SK-N-SH (cell line): Measurements from ENCODE around the gene CD33. TPM values are rescaled to one million over a fixed set of nuclear protein-coding genes. Genes with fewer than 3 reads are reported as not detected.

ENCODE experiments used
- CTCF ChIA-PET: fragments of 300-600, 350-600 bp; formaldehyde crosslinking; extraction: SDS; loops from one replicate; lab custom pipeline; 2021; lab: Yijun Ruan, JAX
- POLR2A ChIA-PET: fragments of 350-600 bp; sonication (Branson Sonifier 250); formaldehyde crosslinking; extraction: SDS; loops from one replicate; lab custom pipeline; 2020; ENCODE audit warnings: antibody characterized with exemption, inconsistent platforms; lab: Yijun Ruan, JAX
- DNase-seq: peaks from one replicate; pipeline ENCODE4 v3.0.0; 2012
- H2AFZ ChIP-seq: fragments of 200-600 bp; sonication (generic); 2 replicates; pipeline ENCODE4 v1.8.1; 2016; ENCODE audit warnings: antibody characterized with exemption, mild to moderate bottlenecking, low read depth
- H3F3A ChIP-seq: fragments of 200-600 bp; sonication (generic); replicated peaks from 2 replicates; pipeline ENCODE3; 2016; ENCODE audit warnings: antibody characterized with exemption, mild to moderate bottlenecking; ENCODE audit not compliant: insufficient read depth
- H3K27ac ChIP-seq, 2 experiments: fragments of 200-500 bp in 1 of 2; fragments of 200-600 bp in 1 of 2; sonication (Bioruptor generic) in 1 of 2; sonication (generic), shearing (Covaris generic) in 1 of 2; 2 replicates each; pipeline versions ENCODE4 v1.5.1 to v1.6.1; 2014 to 2016; ENCODE audit warnings: low read depth in 2 of 2, inconsistent platforms in 1 of 2, low read length in 1 of 2, mild to moderate bottlenecking in 1 of 2, mixed read lengths in 1 of 2
- H3K27me3 ChIP-seq: fragments of 200-600 bp; sonication (generic), shearing (Covaris generic); 2 replicates; pipeline ENCODE4 v1.6.1; 2016; ENCODE audit warnings: mixed run types; ENCODE audit not compliant: insufficient read depth
- H3K36me3 ChIP-seq, 2 experiments: fragments of 200-500 bp in 1 of 2; fragments of 200-600 bp in 1 of 2; sonication (Bioruptor generic) in 1 of 2; sonication (generic) in 1 of 2; replicated peaks in 1 of 2; 2 replicates each; pipeline versions ENCODE3 to v1.5.1; 2014 to 2016; ENCODE audit warnings: low read length in 1 of 2, mild to moderate bottlenecking in 1 of 2; ENCODE audit not compliant: insufficient read depth in 2 of 2, control insufficient read depth in 1 of 2
- H3K4me1 ChIP-seq, 2 experiments: fragments of 200-500 bp in 1 of 2; fragments of 200-600 bp in 1 of 2; sonication (Bioruptor generic) in 1 of 2; sonication (generic), shearing (Covaris generic) in 1 of 2; 2 replicates each; pipeline versions ENCODE4 v1.5.1 to v1.6.1; 2014 to 2016; ENCODE audit warnings: low read depth in 1 of 2, low read length in 1 of 2, mixed run types in 1 of 2; ENCODE audit not compliant: insufficient read depth in 2 of 2, control insufficient read depth in 1 of 2
- H3K4me2 ChIP-seq: fragments of 200-600 bp; sonication (generic), shearing (Covaris generic); 2 replicates; pipeline ENCODE4 v1.6.1; 2017; ENCODE audit warnings: mixed run types
- H3K4me3 ChIP-seq, 2 experiments: fragments of 200-500 bp in 1 of 2; fragments of 200-600 bp in 1 of 2; sonication (Bioruptor generic) in 1 of 2; sonication (generic), shearing (Covaris generic) in 1 of 2; 2 replicates each; pipeline versions ENCODE4 v1.5.1 to v1.8.1; 2014 to 2016; ENCODE audit warnings: low read depth in 2 of 2, inconsistent platforms in 1 of 2, low read length in 1 of 2, mild to moderate bottlenecking in 1 of 2, mixed read lengths in 1 of 2, moderate library complexity in 1 of 2
- H3K79me2 ChIP-seq: fragments of 200-600 bp; sonication (generic); 2 replicates; pipeline ENCODE4 v1.8.1; 2017; ENCODE audit warnings: mild to moderate bottlenecking; ENCODE audit not compliant: insufficient read depth
- H3K9ac ChIP-seq: fragments of 200-600 bp; sonication (generic); 2 replicates; pipeline ENCODE4 v1.6.1; 2017; ENCODE audit warnings: mixed run types
- H3K9me2 ChIP-seq: fragments of 200-600 bp; sonication (generic); 2 replicates; pipeline ENCODE4 v1.6.1; 2017; ENCODE audit warnings: mixed run types
- H3K9me3 ChIP-seq: fragments of 200-600 bp; sonication (generic); 2 replicates; pipeline ENCODE4 v1.6.1; 2017; ENCODE audit warnings: mixed run types, mild to moderate bottlenecking, moderate library complexity
- H4K20me1 ChIP-seq: fragments of 200-600 bp; sonication (generic); 2 replicates; pipeline ENCODE4 v1.6.1; 2017; ENCODE audit warnings: mild to moderate bottlenecking, mixed run types; ENCODE audit not compliant: insufficient read depth
- ELF1 ChIP-seq: IDR thresholded peaks from 2 replicates; pipeline ENCODE4 v1.4.0; 2012
- FOSL2 ChIP-seq: IDR thresholded peaks from 2 replicates; pipeline ENCODE4 v1.4.0; 2012; ENCODE audit warnings: low read depth, mild to moderate bottlenecking, moderate library complexity, borderline replicate concordance
- GABPA ChIP-seq: IDR thresholded peaks from 2 replicates; pipeline ENCODE4 v1.4.0; 2012; ENCODE audit warnings: low read depth, mild to moderate bottlenecking
- GATA2 ChIP-seq: sonication (generic); formaldehyde crosslinking; IDR thresholded peaks from 2 replicates; pipeline ENCODE4 v1.5.0; 2020; ENCODE audit warnings: mild to moderate bottlenecking, missing genetic modification reagents
- IRF3 ChIP-seq: fragments of 150-350 bp; IDR thresholded peaks from 2 replicates; pipeline ENCODE4 v1.6.1; 2016; ENCODE audit warnings: mild to moderate bottlenecking, low read depth, low read length
- MAX ChIP-seq: IDR thresholded peaks from 2 replicates; pipeline ENCODE4 v1.4.0; 2012; ENCODE audit warnings: low read depth
- MXI1 ChIP-seq: IDR thresholded peaks from 2 replicates; pipeline ENCODE4 v1.6.1; 2012; ENCODE audit warnings: mild to moderate bottlenecking, low read depth, low read length, improper control_type of control experiment
- NFIC ChIP-seq: IDR thresholded peaks from 2 replicates; pipeline ENCODE4 v1.4.0; 2012; ENCODE audit warnings: borderline replicate concordance
- RAD21 ChIP-seq: IDR thresholded peaks from 2 replicates; pipeline ENCODE4 v1.6.1; 2012; ENCODE audit warnings: mild to moderate bottlenecking, low read length
- RFX5 ChIP-seq: IDR thresholded peaks from 2 replicates; pipeline ENCODE4 v1.6.1; 2012; ENCODE audit warnings: mild to moderate bottlenecking, improper control_type of control experiment, low read length
- RXRA ChIP-seq: IDR thresholded peaks from 2 replicates; pipeline ENCODE4 v1.4.0; 2012; ENCODE audit warnings: low read depth, mild to moderate bottlenecking, borderline replicate concordance
- SIN3A ChIP-seq: IDR thresholded peaks from 2 replicates; pipeline ENCODE4 v1.6.1; 2012; ENCODE audit warnings: low read depth, mild to moderate bottlenecking, low read length, moderate library complexity, borderline replicate concordance
- SMC3 ChIP-seq: IDR thresholded peaks from 2 replicates; pipeline ENCODE4 v1.6.1; 2012; ENCODE audit warnings: low read depth, low read length, improper control_type of control experiment
- TCF12 ChIP-seq: IDR thresholded peaks from 2 replicates; pipeline ENCODE4 v1.4.0; 2012
- TEAD4 ChIP-seq: IDR thresholded peaks from 2 replicates; pipeline ENCODE4 v1.4.0; 2012; ENCODE audit warnings: mild to moderate bottlenecking, borderline replicate concordance; ENCODE audit not compliant: insufficient read depth
- USF2 ChIP-seq: fragments of 150-350 bp; IDR thresholded peaks from 2 replicates; pipeline ENCODE4 v1.6.1; 2017; ENCODE audit warnings: antibody characterized with exemption, low read length, low read depth, borderline replicate concordance
- WGBS: methylation state at CpG from one replicate; pipeline ENCODE4 v1.1.6; 2017; ENCODE audit warnings: low lambda C conversion rate; 5-methylcytosine and 5-hydroxymethylcytosine counted together
- polyA plus RNA-seq, 3 experiments: library from polyadenylated mRNA; depleted of rRNA; stranded (reverse); fragments of >200 nt; gene quantifications; 2 replicates each; pipeline ENCODE4 v1.2.3, GENCODE V29; 2012
- TF ChIP-seq, protein P1 (sequence below): fragments of 200-600 bp; sonication (generic); IDR thresholded peaks from 2 replicates; pipeline ENCODE4 v1.6.1; 2017; ENCODE audit warnings: antibody characterized with exemption, mild to moderate bottlenecking, moderate library complexity

CD33 gene
- polyA plus RNA-seq, 1 of the 3 experiments (the other 2 are of a cell fraction): 0.36 TPM

GRCh38 chr19:51220996-51221395, 3.9 kb upstream of the CD33 start (continued):
- TF ChIP-seq NFIC: no peak
- no peak for TF ChIP-seq GATA2 (CRISPR knock-in tag)
- TF ChIP-seq, all 33 proteins: peak for 0

DNA sequence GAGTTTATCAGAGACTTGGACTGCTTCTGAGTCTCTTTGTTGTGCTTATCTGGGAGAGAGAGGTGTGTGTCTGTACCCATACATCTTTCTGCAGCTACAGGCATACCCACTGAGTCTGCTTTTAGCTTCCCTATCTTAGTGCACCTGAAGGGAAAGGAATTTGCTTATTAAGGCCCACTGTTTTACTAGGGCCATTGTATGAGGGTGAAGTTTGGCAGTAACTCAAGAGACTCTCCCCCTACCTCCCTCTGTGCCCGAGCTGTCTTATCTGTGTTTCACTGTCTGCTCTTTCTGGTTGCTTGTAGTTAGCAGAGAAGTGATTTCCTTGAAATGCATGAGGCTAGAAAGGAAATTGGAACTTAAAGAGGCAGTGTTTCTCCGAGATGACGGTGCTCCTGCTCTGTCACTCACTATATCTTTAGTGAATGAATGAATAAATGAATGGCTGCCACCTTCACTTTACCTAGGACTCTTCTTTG, 678 bp upstream of the CD33 start:
- no peaks in the 10 kb centered on the region for H3K9me3 ChIP-seq
- no peaks in the 10 kb centered on the region for H4K20me1 ChIP-seq
- no peaks in the 10 kb centered on the region for H3K79me2 ChIP-seq
- no peaks in the 10 kb centered on the region for H3K9me2 ChIP-seq
- H3K36me3 ChIP-seq: no peaks in the 10 kb centered on the region
- H2AFZ ChIP-seq: no peak overlapping the region
- TF ChIP-seq GABPA: no peak
- TF ChIP-seq MXI1: no peak
- TF ChIP-seq, all 33 proteins: peak for 0
- no peak overlapping the region for H3K4me3 ChIP-seq
- H3K9ac ChIP-seq: no peak overlapping the region
- no peaks in the 10 kb centered on the region; the same call in 1 of the 2 replicates for H3K27me3 ChIP-seq
- ChIA-PET POLR2A (no interaction called here), CTCF (interaction anchor here (2.9 kb wide), 1 partner anchor 35 kb away, joined by 6 read pairs; no protein-coding TSS in a partner anchor)
- H3F3A ChIP-seq: no peaks in the 10 kb centered on the region
- H3K4me2 ChIP-seq: no peak overlapping the region
- H3K27ac ChIP-seq: no peak overlapping the region
- H3K4me1 ChIP-seq: no peaks in the 10 kb centered on the region
- no peak for DNase-seq
- 6% methylated on average over 3 of the region's 3 CpGs for WGBS

DNA sequence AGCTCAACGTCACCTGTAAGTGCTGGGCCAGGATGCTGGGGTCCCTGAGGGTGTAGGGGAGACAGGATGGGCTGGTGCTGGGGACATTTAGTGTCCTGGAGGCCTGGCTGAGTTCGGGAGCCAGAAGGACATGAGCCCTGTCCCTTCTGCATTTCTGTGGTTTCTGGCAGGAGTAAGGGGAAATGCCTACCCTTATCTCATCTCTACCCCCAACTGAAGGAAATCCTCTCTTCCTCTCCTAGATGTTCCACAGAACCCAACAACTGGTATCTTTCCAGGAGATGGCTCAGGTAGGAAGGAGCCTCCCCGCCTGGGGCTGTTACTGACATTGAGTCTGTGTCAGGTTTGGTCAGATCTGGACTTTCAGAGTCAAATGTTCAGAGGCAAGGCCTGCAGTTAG, 1.2 kb downstream of the CD33 start:
- no peak overlapping the region for H3K27ac ChIP-seq
- no peaks in the 10 kb centered on the region for H4K20me1 ChIP-seq
- POLR2A ChIA-PET: no interaction called here
- 0% methylated on average over 3 of the region's 3 CpGs for WGBS
- no peak for DNase-seq
- CTCF ChIA-PET: interaction anchor here (2.9 kb wide), 1 partner anchor 34 kb away, joined by 6 read pairs; no protein-coding TSS in a partner anchor
- TF ChIP-seq NFIC (no peak), TEAD4 (no peak), SIN3A (no peak), IRF3 (no peak), GATA2 (CRISPR knock-in tag) (no peak), RAD21 (no peak)
- no peaks in the 10 kb centered on the region for H3K4me1 ChIP-seq
- H3K9me2 ChIP-seq: no peaks in the 10 kb centered on the region
- H3F3A ChIP-seq: no peaks in the 10 kb centered on the region
- no peaks in the 10 kb centered on the region for H3K79me2 ChIP-seq
- no peak overlapping the region for H3K4me2 ChIP-seq
- H3K9ac ChIP-seq: no peak overlapping the region
- H2AFZ ChIP-seq: no peak overlapping the region
- H3K36me3 ChIP-seq: no peaks in the 10 kb centered on the region
- H3K9me3 ChIP-seq: no peaks in the 10 kb centered on the region
- no peaks in the 10 kb centered on the region; the same call in 1 of the 2 replicates for H3K27me3 ChIP-seq
- no peak overlapping the region for H3K4me3 ChIP-seq

DNA sequence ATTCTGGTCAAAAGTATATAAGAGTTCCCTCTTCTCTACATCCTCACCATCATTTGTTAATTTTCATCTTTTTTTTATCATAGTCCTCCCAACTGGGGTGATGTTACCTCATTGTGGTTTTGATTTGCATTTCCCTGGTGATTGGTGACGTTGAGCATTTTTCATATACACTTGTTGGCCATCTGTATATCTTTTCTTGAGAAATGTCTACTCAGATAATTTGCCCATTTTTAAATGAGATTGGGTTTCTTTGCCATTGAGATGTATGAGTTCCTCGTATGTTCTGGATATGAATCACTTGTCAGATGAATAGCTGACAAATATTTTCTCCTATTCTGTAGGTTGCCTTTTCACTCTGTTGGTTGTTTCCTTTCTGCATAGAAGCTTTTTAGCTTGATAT, 2.4 kb downstream of the CD33 start:
- Histone ChIP-seq H3K9me3 (no peaks in the 10 kb centered on the region), H3K4me2 (no peak overlapping the region), H3K27me3 (no peaks in the 10 kb centered on the region; the same call in 1 of the 2 replicates)
- TF ChIP-seq SMC3: no peak
- TF ChIP-seq RXRA: no peak
- TF ChIP-seq, protein P1, sequence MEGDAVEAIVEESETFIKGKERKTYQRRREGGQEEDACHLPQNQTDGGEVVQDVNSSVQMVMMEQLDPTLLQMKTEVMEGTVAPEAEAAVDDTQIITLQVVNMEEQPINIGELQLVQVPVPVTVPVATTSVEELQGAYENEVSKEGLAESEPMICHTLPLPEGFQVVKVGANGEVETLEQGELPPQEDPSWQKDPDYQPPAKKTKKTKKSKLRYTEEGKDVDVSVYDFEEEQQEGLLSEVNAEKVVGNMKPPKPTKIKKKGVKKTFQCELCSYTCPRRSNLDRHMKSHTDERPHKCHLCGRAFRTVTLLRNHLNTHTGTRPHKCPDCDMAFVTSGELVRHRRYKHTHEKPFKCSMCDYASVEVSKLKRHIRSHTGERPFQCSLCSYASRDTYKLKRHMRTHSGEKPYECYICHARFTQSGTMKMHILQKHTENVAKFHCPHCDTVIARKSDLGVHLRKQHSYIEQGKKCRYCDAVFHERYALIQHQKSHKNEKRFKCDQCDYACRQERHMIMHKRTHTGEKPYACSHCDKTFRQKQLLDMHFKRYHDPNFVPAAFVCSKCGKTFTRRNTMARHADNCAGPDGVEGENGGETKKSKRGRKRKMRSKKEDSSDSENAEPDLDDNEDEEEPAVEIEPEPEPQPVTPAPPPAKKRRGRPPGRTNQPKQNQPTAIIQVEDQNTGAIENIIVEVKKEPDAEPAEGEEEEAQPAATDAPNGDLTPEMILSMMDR: no peak
- TF ChIP-seq TCF12: no peak
- no peak for TF ChIP-seq USF2
- no peak for TF ChIP-seq SIN3A
- no peak for TF ChIP-seq ELF1
- TF ChIP-seq RFX5: no peak
- TF ChIP-seq MAX: no peak
- TF ChIP-seq FOSL2: no peak
- TF ChIP-seq, all 33 proteins: peak for 0
- ChIA-PET CTCF (interaction anchor here (1.1 to 2.9 kb wide), 2 partner anchors 32 to 194 kb away, joined by 3 to 6 read pairs; no protein-coding TSS in a partner anchor), POLR2A (no interaction called here)
- Histone ChIP-seq H3K9me2 (no peaks in the 10 kb centered on the region), H3K4me1 (no peaks in the 10 kb centered on the region), H3F3A (no peaks in the 10 kb centered on the region), H3K27ac (no peak overlapping the region), H3K79me2 (no peaks in the 10 kb centered on the region), H3K36me3 (no peaks in the 10 kb centered on the region), H3K9ac (no peak overlapping the region), H2AFZ (no peak overlapping the region), H3K4me3 (no peak overlapping the region), H4K20me1 (no peaks in the 10 kb centered on the region)
- WGBS: 2% methylated on average over 2 of the region's 2 CpGs
- DNase-seq: no peak
